Measurements from ENCODE around the gene SETD3. TPM values are rescaled to one million over a fixed set of nuclear protein-coding genes. Genes with fewer than 3 reads are reported as not detected.

The SETD3 gene
- total and polyA plus RNA-seq, 2 of the 8 experiments (the other 6 are each of a cell fraction or from before 2014, with no cell fraction given) = 24.0 to 64.0 TPM

DNA sequence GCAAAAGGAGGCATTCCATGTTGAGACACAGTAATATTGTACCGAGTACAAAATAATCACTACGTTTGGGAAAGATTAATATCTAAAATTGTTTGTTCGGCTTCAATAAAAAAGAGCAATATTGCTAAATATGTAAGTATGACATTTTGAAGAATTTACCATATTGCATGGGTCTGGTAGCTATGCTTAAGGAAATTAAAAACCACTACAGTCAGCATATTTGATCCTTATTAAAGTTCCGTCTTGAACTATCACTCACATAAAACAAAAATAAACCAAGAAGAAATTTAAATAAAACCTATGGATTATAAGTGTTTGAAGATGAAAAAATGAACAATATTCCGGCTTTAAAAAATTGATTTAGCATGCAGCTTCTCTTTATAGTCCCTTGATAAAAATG lies 63.8 kb downstream of the SETD3 start:
- FAIRE-seq = no peak
- Histone ChIP-seq H4K5ac (ENCODE audit: insufficient read length, low read depth, low read length) (no peak overlapping the region), H3K4me3 (ENCODE audit: extremely low read depth in 1 of 4, insufficient read depth in 2 of 4, low read depth in 3 of 4, low read length in 4 of 4) (no peak overlapping the region), H2BK12ac (ENCODE audit: low read depth, low read length) (no peak overlapping the region), H3K23ac (ENCODE audit: insufficient read length) (no peak overlapping the region), H3K56ac (replicated peaks; ENCODE audit: insufficient read length, low read depth, low read length) (no peak overlapping the region), H3K14ac (ENCODE audit: insufficient read length) (no peak overlapping the region), H3K23me2 (ENCODE audit: low read depth, low read length) (no peaks in the 10 kb centered on the region), H2BK5ac (ENCODE audit: low read depth, low read length) (no peak overlapping the region), H4K8ac (ENCODE audit: extremely low read depth, insufficient read depth, low read length) (no peak overlapping the region), H3K79me1 (ENCODE audit: low read depth, low read length) (no peaks in the 10 kb centered on the region), H3K27me3 (replicated peaks in 1 of 4; ENCODE audit: control insufficient read depth in 3 of 4, extremely low read depth in 1 of 4, insufficient read depth in 3 of 4, low read length in 3 of 4) (no peaks in the 10 kb centered on the region), H2BK120ac (replicated peaks; ENCODE audit: low read depth, low read length) (no peak overlapping the region), H3K79me2 (ENCODE audit: control insufficient read depth in 1 of 2, insufficient read depth in 2 of 2, low read length in 2 of 2) (0 out of 4 replicates have a peak, but pooled peaks cover 0 to 4% of the 10 kb centered on the region in 2 experiments), H4K20me1 (replicated peaks in 1 of 2; ENCODE audit: control insufficient read depth in 1 of 2, insufficient read depth in 2 of 2, low read length in 2 of 2) (no peaks in the 10 kb centered on the region), H2AK5ac (ENCODE audit: low read depth, low read length) (no peak overlapping the region), H3K27ac (ENCODE audit: low read depth, low read length) (no peak overlapping the region), H3K9me3 (ENCODE audit: insufficient read depth in 2 of 2, low read depth in 1 of 2, low read length in 1 of 2) (no peaks in the 10 kb centered on the region), H4K91ac (replicated peaks; ENCODE audit: insufficient read length, low read length) (no peak overlapping the region), H3K9ac (replicated peaks in 1 of 4; ENCODE audit: extremely low read depth in 1 of 4, low read depth in 3 of 4, low read length in 3 of 4) (no peak overlapping the region), H3K4ac (replicated peaks; ENCODE audit: insufficient read length, low read depth, low read length) (no peak overlapping the region), H2BK15ac (ENCODE audit: low read length) (no peak overlapping the region), H3K4me1 (replicated peaks in 1 of 4; ENCODE audit: control insufficient read depth in 3 of 4, insufficient read depth in 4 of 4, low read length in 3 of 4) (peaks cover 6 to 28% (median 17%) of the 10 kb centered on the region in 4 experiments), H3K36me3 (ENCODE audit: control insufficient read depth in 2 of 4, insufficient read depth in 4 of 4, low read length in 3 of 4) (no peaks in the 10 kb centered on the region), H3K4me2 (ENCODE audit: insufficient read depth in 1 of 2, low read depth in 2 of 2, low read length in 2 of 2) (no peak overlapping the region), H2BK20ac (ENCODE audit: low read length) (no peak overlapping the region), H3K18ac (ENCODE audit: extremely low read depth, low read length) (no peak overlapping the region), H2AFZ (ENCODE audit: low read length) (no peak overlapping the region)
- no peak for TF ChIP-seq SIX5 (IDR thresholded peaks at IDR 0.05; ENCODE audit: low read depth, low read length)
- no peak for TF ChIP-seq PHF8 (conservative IDR thresholded peaks at IDR 0.05; ENCODE audit: low read depth, low read length)
- TF ChIP-seq MAFK (IDR thresholded peaks at IDR 0.05; ENCODE audit: low read depth, low read length) = peak; percentile 71; the same call in 1 of the 2 replicates
- no peak for TF ChIP-seq POU5F1 (IDR thresholded peaks at IDR 0.05; ENCODE audit: low read depth, low read length)
- TF ChIP-seq KDM5A (IDR thresholded peaks at IDR 0.05; ENCODE audit: low read length) = no peak
- CTCF ChIA-PET (ENCODE audit: partially characterized antibody) = interaction anchor here (0.5 to 15.0 kb wide), 8 partner anchors 9 to 127 kb away, joined by 3 to 447 read pairs (median 6); no protein-coding TSS in a partner anchor
- 91% methylated on average over 5 of the region's 5 CpGs; no CpG with 5 or more reads in 1 of the 2 experiments for WGBS, 2 experiments (ENCODE audit: extremely low coverage in 1 of 2, insufficient coverage in 1 of 2, insufficient read length in 1 of 2, insufficient replicate concordance in 2 of 2, low coverage in 1 of 2, low lambda C conversion rate in 2 of 2, missing lambda C conversion rate in 1 of 2)
- POLR2A ChIA-PET (ENCODE audit: partially characterized antibody) = no interaction called here
- DNase-seq (ENCODE audit: low read depth in 1 of 2, low spot score in 2 of 2) = no peak

Measured in H1 (cell line).